D341Med (cell line): ENCODE data around the gene COG3.

Experiments used
- DNase-seq: peaks from one replicate; pipeline ENCODE4 v3.0.0; 2012; ENCODE audit warnings: low spot score

The COG3 gene

DNA sequence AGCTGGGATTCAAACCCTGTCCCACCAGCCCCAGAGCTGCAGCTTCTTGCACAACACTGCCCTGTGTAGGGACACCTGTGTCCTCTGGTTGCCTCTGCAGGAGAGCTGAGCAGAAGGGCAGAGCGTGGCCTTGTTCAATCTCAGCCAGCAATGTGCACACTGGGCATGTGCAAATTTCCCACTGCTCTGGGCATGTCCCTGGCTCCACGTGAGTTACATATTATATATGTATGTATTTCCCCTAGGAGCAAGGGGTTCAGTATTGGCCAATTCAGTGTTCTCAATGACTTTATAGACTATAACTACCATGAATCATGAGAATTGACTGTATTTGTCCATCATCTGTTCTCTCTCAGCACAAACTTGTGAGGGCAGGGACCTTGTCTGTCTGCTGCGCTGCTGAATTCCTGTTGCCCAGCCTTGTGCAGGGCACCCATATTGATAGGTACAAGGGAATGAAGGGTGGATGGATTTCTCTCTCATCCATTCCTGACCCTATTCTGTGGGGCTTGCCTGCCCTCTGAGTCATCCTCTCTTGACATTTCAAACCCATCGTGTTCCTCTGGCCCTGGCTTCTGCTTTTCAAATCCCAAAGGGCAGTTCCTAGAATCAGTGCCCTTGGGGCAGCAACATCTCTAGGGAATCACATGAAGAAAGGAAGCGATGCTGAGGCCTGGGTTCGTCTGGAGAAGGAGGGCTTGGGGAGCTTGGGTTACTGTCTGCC lies 81.1 kb downstream of the COG3 start:
- no peak for DNase-seq

DNA sequence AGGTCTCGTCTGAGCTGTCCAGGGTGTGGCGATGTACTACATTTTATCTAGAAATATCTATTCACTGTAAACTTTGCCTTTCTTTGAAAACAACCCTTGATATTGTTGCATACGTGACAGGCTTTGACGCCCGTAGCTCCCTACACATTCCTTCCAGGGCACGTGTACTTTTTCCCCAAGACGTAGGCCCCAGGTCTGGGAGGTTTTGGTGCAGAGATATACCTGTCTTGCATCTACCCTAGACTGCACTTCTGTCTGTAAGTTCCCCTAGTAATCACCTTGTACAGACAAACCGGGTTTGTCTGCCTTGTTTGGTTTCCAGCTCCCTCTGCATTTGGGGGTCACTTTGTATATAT lies 81.6 kb downstream of the COG3 start:
- DNase-seq: no peak

DNA sequence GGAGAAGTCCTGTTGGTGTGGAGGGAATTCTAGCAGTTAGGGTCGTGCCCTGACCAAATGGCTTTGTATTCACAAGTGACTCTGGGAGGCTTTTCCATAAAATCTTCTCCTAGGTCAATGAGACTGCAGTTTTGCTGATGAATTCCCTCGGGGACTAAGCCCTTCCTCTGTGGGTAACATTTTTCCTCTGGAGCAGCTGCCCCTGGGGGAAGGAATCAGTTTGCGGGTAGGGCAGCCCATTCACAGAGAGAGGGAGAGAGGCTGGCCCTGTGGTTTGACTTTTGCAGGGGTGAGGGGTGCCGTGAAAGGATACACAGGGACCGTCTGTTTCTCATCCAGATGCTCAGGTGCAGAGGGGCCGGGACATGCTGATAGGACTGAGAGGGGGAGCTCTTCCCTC lies 83.5 kb downstream of the COG3 start:
- no peak for DNase-seq

DNA sequence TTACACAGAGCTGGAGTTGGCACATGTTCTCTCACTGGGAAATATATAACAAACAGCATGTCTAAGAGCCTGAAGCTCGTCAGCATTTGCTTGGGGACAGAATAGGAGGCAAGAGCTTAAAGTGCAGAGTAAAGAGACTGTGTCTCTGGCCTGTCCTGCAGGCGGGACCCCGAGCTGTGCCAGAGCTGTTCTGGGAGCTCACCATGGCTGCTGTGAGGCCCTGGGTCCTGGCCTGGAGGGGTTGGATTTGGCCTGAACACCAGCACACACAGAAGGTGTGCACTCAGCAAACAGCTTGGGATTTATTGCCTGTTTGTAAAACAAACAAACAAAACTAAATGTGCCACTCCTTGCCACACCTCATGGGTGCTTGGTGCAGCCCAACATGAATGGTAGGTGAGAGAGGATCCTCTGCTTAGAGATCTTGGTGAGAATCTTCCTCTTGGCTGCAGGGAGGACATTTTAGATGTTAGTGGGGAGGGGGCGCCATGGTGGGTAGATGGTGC lies 89.9 kb downstream of the COG3 start:
- no peak for DNase-seq

DNA sequence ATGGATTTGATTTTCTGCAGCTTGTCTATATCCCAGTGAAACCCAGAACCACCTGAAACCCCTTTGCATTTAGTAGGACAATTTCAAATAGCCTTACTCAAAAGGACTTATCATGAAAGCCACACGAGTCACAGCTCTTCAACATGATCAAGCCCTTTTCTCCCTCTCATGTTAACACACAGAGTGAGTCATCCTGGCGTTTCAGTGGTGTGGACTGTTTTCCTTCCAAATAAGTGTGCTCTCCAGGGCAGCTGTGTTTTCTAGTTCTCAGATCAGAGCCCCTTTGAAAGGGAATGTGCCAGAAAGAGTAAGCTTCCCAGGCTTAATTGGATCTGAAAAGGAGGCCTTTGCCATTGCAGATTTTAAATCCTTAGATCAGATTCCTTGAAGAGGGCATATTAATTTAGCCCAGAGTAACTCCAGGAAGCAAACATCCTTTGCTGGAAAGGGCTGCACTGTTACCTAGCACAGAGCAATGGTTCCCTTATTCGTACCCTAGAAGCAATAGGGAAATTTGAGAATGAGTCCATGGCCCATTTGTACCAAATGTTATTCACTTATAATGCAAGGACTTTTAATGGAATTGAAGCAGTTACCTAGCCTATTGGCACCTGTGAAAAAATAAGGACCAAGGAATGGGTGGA lies 99.5 kb downstream of the COG3 start:
- DNase-seq: no peak

DNA sequence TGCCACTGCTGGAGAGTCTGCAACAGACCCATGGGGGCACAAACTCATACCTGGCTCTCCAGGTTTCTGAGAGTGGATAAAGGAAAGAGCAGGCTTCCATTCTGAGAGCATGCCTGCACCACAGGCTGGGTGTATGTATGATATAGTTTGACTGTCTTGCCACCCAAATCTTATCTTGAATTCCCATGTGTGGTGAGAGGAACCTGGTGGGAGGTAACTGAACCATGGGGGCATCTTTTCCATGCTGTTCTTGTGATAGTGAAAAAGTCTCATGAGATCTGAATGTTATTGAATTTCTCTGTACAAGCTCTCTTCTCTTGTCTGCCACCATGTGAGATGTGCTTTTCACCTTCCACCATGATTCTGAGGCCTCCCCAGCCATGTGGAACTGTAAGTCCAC lies 100.6 kb downstream of the COG3 start:
- DNase-seq: no peak

DNA sequence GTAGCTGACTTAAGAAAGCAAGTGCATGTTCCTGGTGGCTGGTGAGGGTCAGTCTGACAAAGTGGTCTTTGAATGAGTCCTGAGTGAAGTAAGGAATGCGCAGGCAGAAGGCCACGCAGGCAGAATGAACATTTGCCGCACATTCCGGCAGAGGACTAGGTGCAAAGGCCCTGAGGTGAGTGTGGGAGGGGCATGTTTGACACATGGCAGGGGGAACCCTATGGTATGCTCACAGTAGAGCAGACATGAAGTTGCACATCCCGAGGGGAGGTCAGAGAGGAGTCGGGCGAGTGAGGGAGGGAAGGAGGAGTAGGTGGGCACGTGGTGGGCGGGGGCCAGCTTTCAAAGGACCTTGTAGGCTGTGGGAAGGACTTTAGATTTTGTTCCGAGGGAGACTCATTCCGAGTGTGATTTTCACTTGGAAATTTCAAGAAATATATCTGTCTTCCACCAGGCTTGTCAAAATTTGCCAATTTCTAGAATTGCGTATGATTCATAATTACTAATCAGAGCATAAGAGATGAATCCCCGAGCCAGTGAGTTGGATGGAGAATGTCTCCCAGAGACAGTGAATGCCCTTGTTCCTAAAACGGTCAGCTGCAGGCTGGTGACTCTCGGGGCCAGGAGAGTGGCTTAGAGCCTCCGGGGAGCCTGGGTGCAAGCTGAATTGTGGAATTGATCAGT lies 110.5 kb downstream of the COG3 start:
- DNase-seq: no peak

DNA sequence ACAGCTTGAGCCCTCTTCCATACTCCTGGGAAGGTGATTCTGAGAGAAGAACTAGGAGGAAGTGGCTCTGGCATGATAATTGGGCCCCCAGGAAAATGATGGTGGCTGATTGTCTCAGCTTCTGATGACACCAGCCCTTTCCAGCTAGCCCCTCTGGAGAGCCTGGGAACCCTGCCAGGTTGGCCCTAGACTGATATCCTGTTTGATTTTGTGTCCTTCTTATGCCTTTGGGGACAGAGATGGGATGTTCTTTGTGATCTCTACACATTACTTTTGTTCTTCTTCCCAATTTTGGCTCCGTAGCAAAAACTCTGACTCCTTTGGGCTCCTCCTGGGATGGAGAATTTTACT lies 111.1 kb downstream of the COG3 start:
- no peak for DNase-seq

DNA sequence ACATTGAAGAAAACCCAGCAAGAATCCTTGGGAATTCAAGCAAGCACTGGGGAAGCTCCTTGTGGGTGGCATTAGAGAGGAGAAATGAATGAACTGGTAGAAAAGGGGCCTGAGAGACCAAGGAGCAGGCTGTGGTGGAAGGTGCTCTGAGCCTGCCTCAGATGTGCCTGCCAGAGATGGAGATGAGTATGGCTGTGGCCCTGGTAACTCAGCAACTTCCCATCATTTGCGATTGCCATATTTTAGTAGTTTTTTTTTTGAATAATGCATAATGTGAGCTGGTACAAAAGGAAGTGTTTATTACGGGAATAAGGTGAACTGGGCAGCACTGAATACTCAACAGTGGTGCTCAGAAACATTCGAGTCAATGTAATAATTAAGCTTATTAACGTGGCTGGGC lies 111.7 kb downstream of the COG3 start:
- no peak for DNase-seq

DNA sequence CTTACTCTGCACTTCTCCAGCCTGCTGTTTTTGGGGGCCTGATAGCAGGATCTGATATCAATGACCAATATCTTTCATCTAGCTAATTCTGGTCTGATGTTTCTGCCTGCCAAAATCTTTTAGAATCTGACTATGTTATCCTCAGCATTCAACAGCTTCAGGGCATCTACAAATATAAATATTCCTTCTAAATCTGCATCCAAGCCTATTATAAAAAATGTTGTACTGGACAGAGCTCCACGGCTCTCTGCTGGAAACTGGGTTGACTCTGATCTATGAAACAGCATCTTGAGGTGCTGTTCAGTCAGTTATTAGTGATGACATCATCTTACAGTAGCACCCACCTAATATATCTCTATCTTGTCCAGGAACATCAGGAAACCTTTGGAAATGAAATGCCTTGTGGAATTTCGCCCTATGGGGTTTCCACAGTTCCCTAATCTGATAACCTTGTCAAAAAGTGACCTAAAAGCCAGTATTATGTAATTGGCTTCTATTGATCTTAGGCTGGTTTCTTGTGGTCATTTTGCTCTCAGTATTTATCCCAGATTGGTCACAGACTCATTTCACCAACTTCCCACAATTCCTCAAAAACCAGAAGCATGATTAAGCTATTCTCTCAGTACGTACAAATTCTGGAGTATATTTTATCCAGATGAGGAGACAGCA lies 117.8 kb downstream of the COG3 start:
- DNase-seq: no peak

DNA sequence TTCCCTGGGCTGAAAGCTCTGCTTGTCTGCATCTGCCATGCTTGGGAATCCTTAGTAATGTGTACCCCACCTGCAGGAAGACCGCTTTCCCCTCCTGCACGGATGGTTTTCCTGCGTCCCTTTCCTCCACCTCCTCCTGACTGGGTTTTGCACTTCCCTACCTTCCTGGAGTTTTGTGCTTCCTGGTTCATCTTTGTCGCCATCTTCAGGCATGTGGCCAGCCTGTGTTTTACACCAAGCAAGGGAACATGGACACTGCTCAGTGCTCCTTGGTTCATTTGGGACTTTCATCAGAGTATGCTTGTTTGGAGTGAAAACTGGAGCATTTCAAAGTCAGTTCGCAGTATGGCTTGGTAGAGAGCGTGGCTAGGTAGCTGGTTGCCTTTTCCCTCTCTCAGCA lies 120.1 kb downstream of the COG3 start:
- peak; percentile 46 for DNase-seq
